Measurements from ENCODE around the gene HOXD11.

HOXD11 gene

GRCh38 chr2:176082525-176082823 lies 24.6 kb upstream of the HOXD11 start:
- no peaks in the 10 kb centered on the region for H3K27me3 ChIP-seq (ENCODE audit: insufficient read depth, low read length, poor library complexity)

GRCh38 chr2:176082824-176083751 lies 24.0 kb upstream of the HOXD11 start:
- DNase-seq (no peak), ATAC-seq (ENCODE audit: insufficient read depth, low read depth) (no peak)
- H3K9ac ChIP-seq (ENCODE audit: low read depth, low read length): no peak overlapping the region
- H3K4me1 ChIP-seq (ENCODE audit: insufficient read depth, low read length): peaks cover 6% of the 10 kb centered on the region
- H3K79me2 ChIP-seq (ENCODE audit: insufficient read depth, low read length): no peaks in the 10 kb centered on the region
- no peaks in the 10 kb centered on the region for H4K20me1 ChIP-seq (ENCODE audit: insufficient read depth, low read length)
- no peak overlapping the region for H3K4me3 ChIP-seq (ENCODE audit: low read depth in 1 of 2, low read length in 2 of 2)
- H3K4me2 ChIP-seq (ENCODE audit: insufficient read depth, low read length): no peak overlapping the region
- no peak for TF ChIP-seq CTCF (IDR thresholded peaks at IDR 0.05; ENCODE audit: borderline replicate concordance, extremely low read depth, low read length, poor library complexity, severe bottlenecking)
- no peak for TF ChIP-seq EZH2 (IDR thresholded peaks at IDR 0.05; ENCODE audit: borderline replicate concordance, low read depth, low read length, severe bottlenecking)
- no peak overlapping the region for H2AFZ ChIP-seq (ENCODE audit: low read depth, low read length)
- no peaks in the 10 kb centered on the region for H3K36me3 ChIP-seq (ENCODE audit: insufficient read depth, low read length)
- H3K9me3 ChIP-seq (ENCODE audit: insufficient read depth, low read length, severe bottlenecking): no peaks in the 10 kb centered on the region
- no peaks in the 10 kb centered on the region for H3K27me3 ChIP-seq (ENCODE audit: insufficient read depth, low read length, poor library complexity)
- H3K27ac ChIP-seq (ENCODE audit: low read length): no peak overlapping the region

More at GRCh38 chr2:176082525-176082823, 24.6 kb upstream of the HOXD11 start:
- H4K20me1 ChIP-seq (ENCODE audit: insufficient read depth, low read length): no peaks in the 10 kb centered on the region
- no peak overlapping the region for H3K4me2 ChIP-seq (ENCODE audit: insufficient read depth, low read length)
- ATAC-seq (ENCODE audit: insufficient read depth, low read depth) (no peak), DNase-seq (no peak)
- H3K9ac ChIP-seq (ENCODE audit: low read depth, low read length): no peak overlapping the region
- no peak overlapping the region for H3K27ac ChIP-seq (ENCODE audit: low read length)
- no peak overlapping the region for H2AFZ ChIP-seq (ENCODE audit: low read depth, low read length)
- no peaks in the 10 kb centered on the region for H3K9me3 ChIP-seq (ENCODE audit: insufficient read depth, low read length, severe bottlenecking)
- H3K36me3 ChIP-seq (ENCODE audit: insufficient read depth, low read length): no peaks in the 10 kb centered on the region
- TF ChIP-seq CTCF (IDR thresholded peaks at IDR 0.05; ENCODE audit: borderline replicate concordance, extremely low read depth, low read length, poor library complexity, severe bottlenecking): no peak
- no peak for TF ChIP-seq EZH2 (IDR thresholded peaks at IDR 0.05; ENCODE audit: borderline replicate concordance, low read depth, low read length, severe bottlenecking)
- H3K4me1 ChIP-seq (ENCODE audit: insufficient read depth, low read length): peaks cover 6% of the 10 kb centered on the region; the same call in 1 of the 2 replicates
- no peaks in the 10 kb centered on the region for H3K79me2 ChIP-seq (ENCODE audit: insufficient read depth, low read length)
- no peak overlapping the region for H3K4me3 ChIP-seq (ENCODE audit: low read depth in 1 of 2, low read length in 2 of 2)

GRCh38 chr2:176083796-176084261 lies 23.3 kb upstream of the HOXD11 start, which contains the start of gene EVX2:
EVX2 (minus strand) TSS chr2:176083962; CDS start chr2:176083776, 186 bp downstream.
- DNase-seq: no peak
- Histone ChIP-seq H3K27ac (ENCODE audit: low read length) (no peak within 1 kb of the TSS), H3K4me1 (ENCODE audit: insufficient read depth, low read length) (peaks cover 9% of the 10 kb centered on the region), H3K4me2 (ENCODE audit: insufficient read depth, low read length) (no peak within 1 kb of the TSS), H3K36me3 (ENCODE audit: insufficient read depth, low read length) (no peaks in the 10 kb centered on the region), H4K20me1 (ENCODE audit: insufficient read depth, low read length) (no peaks in the 10 kb centered on the region), H3K9me3 (ENCODE audit: insufficient read depth, low read length, severe bottlenecking) (no peaks in the 10 kb centered on the region), H3K9ac (ENCODE audit: low read depth, low read length) (no peak within 1 kb of the TSS), H3K4me3 (ENCODE audit: low read depth in 1 of 2, low read length in 2 of 2) (no peak within 1 kb of the TSS), H3K79me2 (ENCODE audit: insufficient read depth, low read length) (no peaks in the 10 kb centered on the region), H2AFZ (ENCODE audit: low read depth, low read length) (no peak within 1 kb of the TSS), H3K27me3 (ENCODE audit: insufficient read depth, low read length, poor library complexity) (no peaks in the 10 kb centered on the region)
- ATAC-seq (ENCODE audit: insufficient read depth, low read depth): no peak
- no peak for TF ChIP-seq EZH2 (IDR thresholded peaks at IDR 0.05; ENCODE audit: borderline replicate concordance, low read depth, low read length, severe bottlenecking)
- TF ChIP-seq CTCF (IDR thresholded peaks at IDR 0.05; ENCODE audit: borderline replicate concordance, extremely low read depth, low read length, poor library complexity, severe bottlenecking): no peak

All from DND-41 (cell line).